ENCODE results near the gene USP37. TPM values are rescaled to one million over a fixed set of nuclear protein-coding genes. Genes with fewer than 3 reads are reported as not detected.

USP37 gene
- total and polyA plus RNA-seq, 2 of the 4 experiments (the other 2 are of a cell fraction), result 1.6 to 6.5 TPM

GRCh38 chr2:218485986-218486667 lies 82.0 kb downstream of the USP37 start:
- ChIA-PET CTCF (no interaction called here), POLR2A (ENCODE audit: unreplicated experiment) (no interaction called here)
- Histone ChIP-seq H3K4ac (ENCODE audit: low read depth, low read length) (no peak overlapping the region), H3K9me3 (ENCODE audit: control insufficient read depth, insufficient read depth, low read length) (no peaks in the 10 kb centered on the region), H3K36me3 (ENCODE audit: control insufficient read depth, insufficient read depth, low read length) (peaks cover 9% of the 10 kb centered on the region; the same call in 1 of the 2 replicates), H3K4me1 (ENCODE audit: control insufficient read depth, insufficient read depth, low read length) (no peaks in the 10 kb centered on the region), H3K23ac (ENCODE audit: low read depth, low read length) (no peak overlapping the region), H4K8ac (ENCODE audit: low read depth in 2 of 2, low read length in 2 of 2) (no peak overlapping the region), H3K79me1 (ENCODE audit: low read depth in 1 of 2, low read length in 2 of 2) (no peaks in the 10 kb centered on the region), H3K9me1 (ENCODE audit: insufficient read depth, low read length) (no peaks in the 10 kb centered on the region; the same call in 1 of the 2 replicates), H3K18ac (ENCODE audit: low read depth, low read length) (no peak overlapping the region), H2BK15ac (ENCODE audit: low read depth, low read length) (no peak overlapping the region), H3K4me3 (ENCODE audit: insufficient read depth, low read depth, low read length) (no peak overlapping the region), H2BK5ac (ENCODE audit: low read depth, low read length, poor library complexity, severe bottlenecking) (no peak overlapping the region), H3K27me3 (ENCODE audit: control insufficient read depth, insufficient read depth, low read length) (no peaks in the 10 kb centered on the region), H3K56ac (ENCODE audit: extremely low read depth, insufficient read depth, low read length) (no peak overlapping the region), H4K91ac (ENCODE audit: insufficient read depth, low read depth, low read length) (no peak overlapping the region), H3K27ac (ENCODE audit: insufficient read depth, low read length) (no peak overlapping the region), H2AK5ac (ENCODE audit: low read depth, low read length) (no peak overlapping the region), H2BK20ac (ENCODE audit: low read depth, low read length) (no peak overlapping the region), H2AFZ (replicated peaks; ENCODE audit: low read length, poor library complexity) (no peak overlapping the region), H3K9ac (ENCODE audit: low read depth, low read length) (no peak overlapping the region), H4K20me1 (ENCODE audit: insufficient read depth, low read length) (no peaks in the 10 kb centered on the region), H4K5ac (ENCODE audit: low read depth, low read length) (no peak overlapping the region), H2AK9ac (replicated peaks; ENCODE audit: low read depth, low read length, poor library complexity) (no peak overlapping the region), H2BK120ac (ENCODE audit: low read depth, low read length) (no peak overlapping the region), H3K4me2 (ENCODE audit: low read depth, low read length) (no peak overlapping the region; the same call in 1 of the 2 replicates), H3K14ac (replicated peaks; ENCODE audit: low read depth, low read length) (no peak overlapping the region)
- intact Hi-C loops (cut with micrococcal nuclease), result no loop called here
- dilution Hi-C loops (cut with HindIII; ENCODE audit: low sequenced_read_pairs, unreplicated experiment), result no loop called here
- in situ Hi-C loops (cut with MboI; ENCODE audit: low sequenced_read_pairs), result no loop called here
- no peak for TF ChIP-seq CHD1 (IDR thresholded peaks at IDR 0.05; ENCODE audit: low read depth, low read length)
- TF ChIP-seq SMC3 (IDR thresholded peaks at IDR 0.05; ENCODE audit: low read depth, low read length), result no peak
- no peak for TF ChIP-seq RAD21 (IDR thresholded peaks at IDR 0.05; ENCODE audit: low read length)
- no peak for TF ChIP-seq MAFK (IDR thresholded peaks at IDR 0.05; ENCODE audit: low read depth, low read length)
- no peak for TF ChIP-seq FOS (IDR thresholded peaks at IDR 0.05; ENCODE audit: low read depth, low read length)
- DNase-seq (peak; percentile 23), ATAC-seq (ENCODE audit: low read depth) (peak; percentile 84)
- no CpG with 5 or more reads among the region's 7 CpGs for WGBS, 2 experiments (ENCODE audit: extremely low coverage in 2 of 2, insufficient read length in 1 of 2)
- BruUV-seq (replicated peaks), result no TSS peak

Data from IMR-90 (cell line).